Hematopoietic multipotent progenitor cell treated with erythropoietin and hydrocortisone succinate and interleukin-3 and kit ligand, for 17 days (in vitro differentiated cells): ENCODE data around the gene RAPGEF2.
"Not testable (repeated sequence)": the region's sequence is repeated elsewhere in the genome, so short reads cannot be mapped to it uniquely, and the experiment has no call there.

Experiments used
- DNase-seq: peaks from one replicate; pipeline ENCODE4 v3.0.0-alpha.2; 2015; ENCODE audit warnings: low spot score

The RAPGEF2 gene

GRCh38 chr4:159161436-159161835 is 58.6 kb downstream of the RAPGEF2 start:
- DNase-seq, result not testable (repeated sequence)

GRCh38 chr4:159162576-159162975 is 59.7 kb downstream of the RAPGEF2 start:
- DNase-seq, result peak; percentile 39

- no peak for DNase-seq
These were observed 60.6 kb downstream of the RAPGEF2 start for GRCh38 chr4:159163521-159163920.

GRCh38 chr4:159169404-159170302 is 66.8 kb downstream of the RAPGEF2 start:
- DNase-seq, result no peak

- peak; percentile 70 for DNase-seq
These were observed 68.4 kb downstream of the RAPGEF2 start for GRCh38 chr4:159171287-159171686.

GRCh38 chr4:159173886-159174285 is 71.0 kb downstream of the RAPGEF2 start:
- no peak for DNase-seq

GRCh38 chr4:159174645-159175084 is 71.8 kb downstream of the RAPGEF2 start:
- no peak for DNase-seq

- peak; percentile 94 for DNase-seq
These were observed 72.5 kb downstream of the RAPGEF2 start for GRCh38 chr4:159175085-159175988.

GRCh38 chr4:159175989-159176375 is 73.1 kb downstream of the RAPGEF2 start:
- DNase-seq, result no peak

- DNase-seq, result no peak
These were observed 74.6 kb downstream of the RAPGEF2 start for GRCh38 chr4:159177265-159178150.

- no peak for DNase-seq
These were observed 75.3 kb downstream of the RAPGEF2 start for GRCh38 chr4:159178151-159178546.

GRCh38 chr4:159178979-159179969 is 76.4 kb downstream of the RAPGEF2 start:
- DNase-seq, result no peak

GRCh38 chr4:159183885-159184605 is 81.2 kb downstream of the RAPGEF2 start:
- DNase-seq, result not testable (repeated sequence)

- no peak for DNase-seq
These were observed 82.7 kb downstream of the RAPGEF2 start for GRCh38 chr4:159185591-159186023.

GRCh38 chr4:159188646-159189045 is 85.8 kb downstream of the RAPGEF2 start:
- DNase-seq, result peak; percentile 65

- DNase-seq, result peak; percentile 46
These were observed 87.8 kb downstream of the RAPGEF2 start for GRCh38 chr4:159190651-159191050.

GRCh38 chr4:159191989-159192388 is 89.1 kb downstream of the RAPGEF2 start:
- peak; percentile 80 for DNase-seq

- DNase-seq, result no peak
These were observed 90.3 kb downstream of the RAPGEF2 start for GRCh38 chr4:159193046-159193620.

- peak; percentile 59 for DNase-seq
These were observed 92.5 kb downstream of the RAPGEF2 start for GRCh38 chr4:159195361-159195769.
